Measurements from ENCODE around the gene ARHGAP29.
A peak's percentile ranks its signal among the peaks of the same experiment; 100 is the strongest.

ARHGAP29 gene

GRCh38 chr1:94237291-94238226, at the start of gene ARHGAP29:
ARHGAP29 (minus strand) TSS chr1:94237584; CDS start chr1:94231611, 5,973 bp downstream.
- H3K4me3 ChIP-seq (ENCODE audit: low read depth, low read length): peak within 1 kb of the TSS; percentile 44

GRCh38 chr1:94286864-94287437, 49.6 kb upstream of the ARHGAP29 start:
- H3K4me3 ChIP-seq (ENCODE audit: low read depth, low read length): no peak overlapping the region
- no peak for TF ChIP-seq CTCF (IDR thresholded peaks at IDR 0.05; ENCODE audit: borderline replicate concordance, insufficient read depth, low read depth, low read length)

More at GRCh38 chr1:94237291-94238226, at the start of gene ARHGAP29:
- no peak for TF ChIP-seq CTCF (IDR thresholded peaks at IDR 0.05; ENCODE audit: borderline replicate concordance, insufficient read depth, low read depth, low read length)

- TF ChIP-seq CTCF (IDR thresholded peaks at IDR 0.05; ENCODE audit: borderline replicate concordance, insufficient read depth, low read depth, low read length): no peak
- no peak overlapping the region for H3K4me3 ChIP-seq (ENCODE audit: low read depth, low read length)
Measured at GRCh38 chr1:94285031-94285654, 47.8 kb upstream of the ARHGAP29 start.

GRCh38 chr1:94284476-94284875, 47.1 kb upstream of the ARHGAP29 start:
- TF ChIP-seq CTCF (IDR thresholded peaks at IDR 0.05; ENCODE audit: borderline replicate concordance, insufficient read depth, low read depth, low read length): no peak

GRCh38 chr1:94283462-94283861, 46.1 kb upstream of the ARHGAP29 start:
- TF ChIP-seq CTCF (IDR thresholded peaks at IDR 0.05; ENCODE audit: borderline replicate concordance, insufficient read depth, low read depth, low read length): no peak
- no peak overlapping the region for H3K4me3 ChIP-seq (ENCODE audit: low read depth, low read length)

More at GRCh38 chr1:94284476-94284875, 47.1 kb upstream of the ARHGAP29 start:
- no peak overlapping the region for H3K4me3 ChIP-seq (ENCODE audit: low read depth, low read length)

GRCh38 chr1:94282143-94282711, 44.8 kb upstream of the ARHGAP29 start:
- no peak overlapping the region for H3K4me3 ChIP-seq (ENCODE audit: low read depth, low read length)
- no peak for TF ChIP-seq CTCF (IDR thresholded peaks at IDR 0.05; ENCODE audit: borderline replicate concordance, insufficient read depth, low read depth, low read length)

All from GM12875 (cell line).